Caco-2 (cell line): ENCODE measurements around the gene PJVK. TPM values are rescaled to one million over a fixed set of nuclear protein-coding genes. Genes with fewer than 3 reads are reported as not detected.

ENCODE experiments used
- BruUV-seq: library from RNA; stranded (reverse); fragments of 400-500 nt; replicated peaks from 2 replicates; lab custom pipeline; 2021; lab: Mats Ljungman, UMichigan
- CTCF ChIA-PET: fragments of 300-600 bp; sonication (Branson Sonifier 250); formaldehyde crosslinking; loops from one replicate; lab custom pipeline; 2022; ENCODE audit warnings: antibody characterized with exemption; lab: Charles Lee
- POLR2A ChIA-PET: fragments of 300-600 bp; sonication (Branson Sonifier 250); formaldehyde crosslinking; loops from one replicate; lab custom pipeline; 2022; ENCODE audit warnings: antibody characterized with exemption; lab: Charles Lee
- DNase-seq, 2 experiments: peaks; one replicate each; pipeline versions ENCODE4 v3.0.0 to v3.0.0-alpha.2; 2020 to 2022
- H3K27me3 ChIP-seq: replicated peaks from 2 replicates; pipeline ENCODE4 v1.6.0; 2011; ENCODE audit warnings: low read length; ENCODE audit not compliant: control insufficient read depth, insufficient read depth
- H3K36me3 ChIP-seq: 2 replicates; pipeline ENCODE4 v1.5.1; 2011; ENCODE audit warnings: low read length; ENCODE audit not compliant: control insufficient read depth, insufficient read depth
- H3K4me1 ChIP-seq: fragments of 250-450 bp; sonication (Bioruptor Pico); 2 replicates; pipeline ENCODE4 v1.5.1; 2020; ENCODE audit warnings: mild to moderate bottlenecking
- H3K4me3 ChIP-seq: 2 replicates; pipeline ENCODE4 v1.5.1; 2011; ENCODE audit warnings: low read depth, mild to moderate bottlenecking, control low read depth, low read length
- H3K9me3 ChIP-seq: fragments of 250-450 bp; sonication (Bioruptor Pico); 2 replicates; pipeline ENCODE4 v1.5.1; 2020; ENCODE audit warnings: mild to moderate bottlenecking, moderate library complexity
- H3K27ac Mint-ChIP-seq: one replicate; pipeline ENCODE4 v1.8.0; 2022; ENCODE audit warnings: mixed read lengths; ENCODE audit not compliant: unreplicated experiment
- H3K27me3 Mint-ChIP-seq: one replicate; pipeline ENCODE4 v1.8.0; 2022; ENCODE audit warnings: mixed read lengths; ENCODE audit not compliant: insufficient read depth, unreplicated experiment
- H3K36me3 Mint-ChIP-seq: one replicate; pipeline ENCODE4 v1.8.0; 2022; ENCODE audit warnings: mild to moderate bottlenecking, mixed read lengths; ENCODE audit not compliant: insufficient read depth, unreplicated experiment
- H3K4me1 Mint-ChIP-seq: one replicate; pipeline ENCODE4 v1.8.0; 2022; ENCODE audit warnings: low read depth, mixed read lengths; ENCODE audit not compliant: unreplicated experiment
- H3K4me3 Mint-ChIP-seq: one replicate; pipeline ENCODE4 v1.8.0; 2022; ENCODE audit warnings: mild to moderate bottlenecking, moderate library complexity, mixed read lengths; ENCODE audit not compliant: unreplicated experiment
- H3K9me3 Mint-ChIP-seq: one replicate; pipeline ENCODE4 v1.8.0; 2022; ENCODE audit warnings: mixed read lengths; ENCODE audit not compliant: unreplicated experiment
- CTCF ChIP-seq, 2 experiments: fragments of 200-600 bp in 1 of 2; IDR thresholded peaks; 1 replicate in 1 of 2; 2 replicates in 1 of 2; pipeline versions ENCODE4 v1.5.1 to v1.8.0; 2011 to 2022; ENCODE audit warnings: antibody characterized with exemption in 1 of 2, control low read depth in 1 of 2, inconsistent platforms in 1 of 2, low read depth in 1 of 2, low read length in 1 of 2, mild to moderate bottlenecking in 1 of 2, moderate library complexity in 1 of 2; ENCODE audit not compliant: insufficient read depth in 1 of 2, severe bottlenecking in 1 of 2, unreplicated experiment in 1 of 2
- intact Hi-C: fragments of 100-400 bp; cut with micrococcal nuclease; formaldehyde crosslinking; loops from one replicate; pipeline ENCODE4 v1.10.0; 2022; ENCODE audit not compliant: unreplicated experiment
- total RNA-seq: library from RNA; stranded (reverse); gene quantifications from 2 replicates; pipeline ENCODE4 v1.2.3, GENCODE V29; 2022

The PJVK gene
- total RNA-seq, 1 experiment from 2014 or later, result 2.9 TPM

GRCh38 chr2:178403671-178404306, 47.4 kb upstream of the PJVK start:
- POLR2A ChIA-PET, result interaction anchor here (0.6 kb wide), 1 partner anchor 11 kb away, joined by 3 read pairs; no protein-coding TSS in a partner anchor
- no peaks in the 10 kb centered on the region for H3K27me3 ChIP-seq
- Mint-ChIP-seq H3K4me3 (no peak overlapping the region), H3K4me1 (peaks cover 14% of the 10 kb centered on the region), H3K9me3 (no peaks in the 10 kb centered on the region), H3K36me3 (no peaks in the 10 kb centered on the region), H3K27ac (no peak overlapping the region), H3K27me3 (no peaks in the 10 kb centered on the region)
- CTCF ChIA-PET, result interaction anchor here (1.3 kb wide), 1 partner anchor 11 kb away, joined by 6 read pairs; no protein-coding TSS in a partner anchor
- no peak for TF ChIP-seq CTCF (IDR thresholded peaks at IDR 0.05; ENCODE audit: insufficient read depth in 1 of 2, low read depth in 1 of 2, low read length in 1 of 2, severe bottlenecking in 1 of 2, unreplicated experiment in 1 of 2)
- no peak overlapping the region for H3K4me3 ChIP-seq
- no peaks in the 10 kb centered on the region for H3K36me3 ChIP-seq
- no TSS peak for BruUV-seq
- H3K4me1 ChIP-seq, result no peaks in the 10 kb centered on the region; the same call in 1 of the 2 replicates
- no peaks in the 10 kb centered on the region for H3K9me3 ChIP-seq
- no peak for DNase-seq
- intact Hi-C loops, result no loop called here

GRCh38 chr2:178404368-178404767, 46.8 kb upstream of the PJVK start:
- intact Hi-C loops, result no loop called here
- no peak for DNase-seq
- Mint-ChIP-seq H3K36me3 (no peaks in the 10 kb centered on the region), H3K27me3 (no peaks in the 10 kb centered on the region), H3K4me3 (no peak overlapping the region), H3K27ac (no peak overlapping the region), H3K4me1 (peaks cover 14% of the 10 kb centered on the region), H3K9me3 (no peaks in the 10 kb centered on the region)
- no peak for TF ChIP-seq CTCF (IDR thresholded peaks at IDR 0.05; ENCODE audit: insufficient read depth in 1 of 2, low read depth in 1 of 2, low read length in 1 of 2, severe bottlenecking in 1 of 2, unreplicated experiment in 1 of 2)
- H3K4me3 ChIP-seq, result no peak overlapping the region
- no peaks in the 10 kb centered on the region; the same call in 1 of the 2 replicates for H3K4me1 ChIP-seq
- POLR2A ChIA-PET, result no interaction called here
- H3K9me3 ChIP-seq, result no peaks in the 10 kb centered on the region
- CTCF ChIA-PET, result interaction anchor here (1.3 kb wide), 1 partner anchor 10 kb away, joined by 6 read pairs; no protein-coding TSS in a partner anchor
- H3K27me3 ChIP-seq, result no peaks in the 10 kb centered on the region
- no TSS peak for BruUV-seq
- H3K36me3 ChIP-seq, result no peaks in the 10 kb centered on the region

DNA sequence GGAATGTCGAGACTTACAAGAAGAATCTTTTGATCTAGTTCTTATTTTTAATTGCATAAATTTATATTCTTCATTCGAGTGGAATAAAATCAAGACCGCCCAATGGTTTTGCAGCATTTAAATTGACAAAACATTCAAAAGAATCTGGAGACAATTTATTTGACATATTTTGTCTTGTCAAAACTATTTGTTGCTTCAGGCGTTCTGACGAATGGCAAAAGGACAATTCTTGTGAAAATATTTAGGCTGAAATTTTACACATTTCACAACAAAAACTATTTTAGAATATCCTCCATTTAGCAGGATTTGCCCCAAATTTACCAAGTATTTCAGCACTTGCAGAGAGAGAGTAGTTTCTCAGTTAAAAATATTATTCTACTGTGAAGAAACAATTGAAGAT, 41.9 kb upstream of the PJVK start:
- no peak overlapping the region for H3K4me3 ChIP-seq
- no peaks in the 10 kb centered on the region for H3K9me3 ChIP-seq
- Mint-ChIP-seq H3K4me3 (no peak overlapping the region), H3K36me3 (no peaks in the 10 kb centered on the region), H3K27me3 (no peaks in the 10 kb centered on the region), H3K9me3 (no peaks in the 10 kb centered on the region), H3K27ac (no peak overlapping the region), H3K4me1 (peaks cover 3% of the 10 kb centered on the region)
- no peaks in the 10 kb centered on the region for H3K36me3 ChIP-seq
- no peaks in the 10 kb centered on the region; the same call in 1 of the 2 replicates for H3K4me1 ChIP-seq
- CTCF ChIA-PET, result no interaction called here
- POLR2A ChIA-PET, result no interaction called here
- intact Hi-C loops, result no loop called here
- no TSS peak for BruUV-seq
- DNase-seq, result no peak
- TF ChIP-seq CTCF (IDR thresholded peaks at IDR 0.05; ENCODE audit: insufficient read depth in 1 of 2, low read depth in 1 of 2, low read length in 1 of 2, severe bottlenecking in 1 of 2, unreplicated experiment in 1 of 2), result no peak
- no peaks in the 10 kb centered on the region for H3K27me3 ChIP-seq
